ENCODE measurements around the gene MAN1B1.
"Not testable (repeated sequence)": the region's sequence is repeated elsewhere in the genome, so short reads cannot be mapped to it uniquely, and the experiment has no call there.

Gene MAN1B1

DNA sequence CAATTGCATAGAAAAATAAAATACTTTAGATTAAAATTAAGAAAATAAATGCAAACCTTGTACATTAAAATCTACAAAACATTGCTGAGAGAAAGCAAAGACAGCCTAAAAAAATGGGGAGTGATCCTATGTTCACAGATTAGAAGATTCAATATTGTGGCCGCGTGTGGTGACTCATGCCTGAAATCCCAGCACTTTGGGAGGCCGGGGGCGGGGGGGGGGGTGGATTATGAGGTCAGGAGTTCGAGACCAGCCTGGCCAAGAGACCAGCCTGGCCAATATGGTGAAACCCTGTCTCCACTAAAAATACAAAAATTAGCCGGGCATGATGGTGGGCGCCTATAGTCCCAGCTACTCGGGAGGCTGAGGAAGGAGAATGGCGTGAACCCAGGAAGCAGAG is 48.4 kb downstream of the MAN1B1 start:
- not testable (repeated sequence) for H3K9ac ChIP-seq (ENCODE audit: low read depth, low read length)

GRCh38 chr9:137136261-137136880 is 49.6 kb downstream of the MAN1B1 start:
- Histone ChIP-seq H3K4me3 (ENCODE audit: low read length) (no peak overlapping the region), H3K4me2 (ENCODE audit: low read length) (no peak overlapping the region), H3K9me3 (replicated peaks; ENCODE audit: low read length) (no peaks in the 10 kb centered on the region), H3K27me3 (ENCODE audit: control insufficient read depth, insufficient read depth, low read length) (peaks cover 54% of the 10 kb centered on the region), H3K4me1 (ENCODE audit: control insufficient read depth, insufficient read depth, low read length) (peaks cover 5% of the 10 kb centered on the region), H3K36me3 (ENCODE audit: insufficient read depth, low read length) (no peaks in the 10 kb centered on the region), H3K9ac (ENCODE audit: low read depth, low read length) (no peak overlapping the region)

More for the DNA sequence above, 48.4 kb downstream of the MAN1B1 start:
- peaks cover 42% of the 10 kb centered on the region for H3K27me3 ChIP-seq (ENCODE audit: control insufficient read depth, insufficient read depth, low read length)
- not testable (repeated sequence) for H3K36me3 ChIP-seq (ENCODE audit: insufficient read depth, low read length); H3K4me1 ChIP-seq (ENCODE audit: control insufficient read depth, insufficient read depth, low read length); H3K4me2 ChIP-seq (ENCODE audit: low read length); H3K9me3 ChIP-seq (replicated peaks; ENCODE audit: low read length); H3K4me3 ChIP-seq (ENCODE audit: low read length)

DNA sequence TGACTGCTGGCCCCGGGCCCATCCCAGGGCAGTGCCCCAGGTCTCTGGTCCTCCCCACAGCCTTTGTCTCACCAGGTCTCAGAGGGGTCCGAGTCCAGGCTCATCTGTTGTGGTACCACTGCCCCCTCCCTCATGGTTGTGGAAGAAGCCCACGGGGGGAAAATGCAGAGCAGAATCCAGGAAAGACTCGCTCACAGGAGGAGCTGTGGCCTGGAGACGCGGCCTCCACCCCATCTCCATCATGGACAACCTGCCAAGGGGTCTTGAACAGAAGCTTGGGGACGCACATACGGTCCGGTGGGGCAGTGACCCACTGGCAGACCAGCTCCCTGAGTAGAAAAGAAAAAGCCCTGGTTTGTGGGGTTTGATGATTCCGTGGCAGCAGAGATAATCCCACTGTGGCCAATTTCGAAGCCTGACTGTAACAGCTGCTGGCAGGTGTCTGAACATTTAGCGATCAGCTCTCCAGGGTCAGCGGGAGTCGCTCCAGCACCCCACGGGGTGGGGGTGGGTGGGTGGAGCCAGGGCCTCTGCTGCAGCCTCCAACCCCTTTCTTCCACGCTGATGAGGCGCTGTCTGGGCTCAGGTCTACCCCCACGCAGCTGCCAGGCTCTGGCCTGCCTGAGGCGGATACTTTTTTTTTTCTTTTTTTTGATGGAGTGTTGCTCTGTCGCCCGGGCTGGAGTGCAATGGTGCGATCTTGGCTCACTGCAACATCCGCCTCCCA is 50.3 kb downstream of the MAN1B1 start:
- H3K27me3 ChIP-seq (ENCODE audit: control insufficient read depth, insufficient read depth, low read length) = peaks cover 61% of the 10 kb centered on the region
- no peak overlapping the region for H3K4me3 ChIP-seq (ENCODE audit: low read length)
- no peaks in the 10 kb centered on the region for H3K36me3 ChIP-seq (ENCODE audit: insufficient read depth, low read length)
- peaks cover 5% of the 10 kb centered on the region for H3K4me1 ChIP-seq (ENCODE audit: control insufficient read depth, insufficient read depth, low read length)
- no peaks in the 10 kb centered on the region for H3K9me3 ChIP-seq (replicated peaks; ENCODE audit: low read length)
- H3K9ac ChIP-seq (ENCODE audit: low read depth, low read length) = no peak overlapping the region
- no peak overlapping the region for H3K4me2 ChIP-seq (ENCODE audit: low read length)

DNA sequence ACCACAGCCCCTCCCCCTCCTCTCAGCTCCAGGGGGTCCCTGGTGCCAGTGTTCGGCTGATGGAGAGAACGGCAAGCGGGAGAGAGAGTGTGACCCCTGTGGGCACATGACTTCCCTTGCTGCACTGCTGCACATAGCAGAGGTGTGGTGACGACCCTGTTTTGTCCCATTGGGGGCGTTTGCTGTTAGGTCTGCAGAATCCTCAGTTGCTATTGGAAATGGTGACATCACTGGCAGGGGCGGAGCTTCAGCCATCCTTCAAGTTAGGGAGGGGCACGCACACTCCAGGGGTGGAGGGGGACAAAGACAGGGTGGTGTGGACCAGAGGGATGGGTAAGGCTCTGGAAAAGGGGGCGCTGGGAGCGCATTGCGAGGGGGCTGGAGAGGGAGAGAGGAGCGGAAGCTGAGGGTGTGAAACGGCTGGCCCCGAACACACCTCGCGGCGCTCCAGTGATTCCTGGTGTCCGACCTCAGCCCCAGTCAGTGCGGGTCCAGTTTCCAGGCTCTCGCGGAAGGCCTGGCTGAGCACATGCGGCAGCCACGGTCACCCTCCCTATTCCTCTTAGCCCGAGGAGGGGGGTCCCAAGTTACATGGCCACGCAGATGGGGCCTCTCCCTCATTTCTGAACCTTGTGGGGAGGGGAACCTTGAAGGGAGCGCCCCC is 51.4 kb downstream of the MAN1B1 start:
- Histone ChIP-seq H3K27me3 (ENCODE audit: control insufficient read depth, insufficient read depth, low read length) (peaks cover 72% of the 10 kb centered on the region), H3K9ac (ENCODE audit: low read depth, low read length) (no peak overlapping the region), H3K36me3 (ENCODE audit: insufficient read depth, low read length) (no peaks in the 10 kb centered on the region), H3K4me2 (ENCODE audit: low read length) (no peak overlapping the region), H3K9me3 (replicated peaks; ENCODE audit: low read length) (no peaks in the 10 kb centered on the region), H3K4me3 (ENCODE audit: low read length) (no peak overlapping the region), H3K4me1 (ENCODE audit: control insufficient read depth, insufficient read depth, low read length) (peaks cover 5% of the 10 kb centered on the region)

DNA sequence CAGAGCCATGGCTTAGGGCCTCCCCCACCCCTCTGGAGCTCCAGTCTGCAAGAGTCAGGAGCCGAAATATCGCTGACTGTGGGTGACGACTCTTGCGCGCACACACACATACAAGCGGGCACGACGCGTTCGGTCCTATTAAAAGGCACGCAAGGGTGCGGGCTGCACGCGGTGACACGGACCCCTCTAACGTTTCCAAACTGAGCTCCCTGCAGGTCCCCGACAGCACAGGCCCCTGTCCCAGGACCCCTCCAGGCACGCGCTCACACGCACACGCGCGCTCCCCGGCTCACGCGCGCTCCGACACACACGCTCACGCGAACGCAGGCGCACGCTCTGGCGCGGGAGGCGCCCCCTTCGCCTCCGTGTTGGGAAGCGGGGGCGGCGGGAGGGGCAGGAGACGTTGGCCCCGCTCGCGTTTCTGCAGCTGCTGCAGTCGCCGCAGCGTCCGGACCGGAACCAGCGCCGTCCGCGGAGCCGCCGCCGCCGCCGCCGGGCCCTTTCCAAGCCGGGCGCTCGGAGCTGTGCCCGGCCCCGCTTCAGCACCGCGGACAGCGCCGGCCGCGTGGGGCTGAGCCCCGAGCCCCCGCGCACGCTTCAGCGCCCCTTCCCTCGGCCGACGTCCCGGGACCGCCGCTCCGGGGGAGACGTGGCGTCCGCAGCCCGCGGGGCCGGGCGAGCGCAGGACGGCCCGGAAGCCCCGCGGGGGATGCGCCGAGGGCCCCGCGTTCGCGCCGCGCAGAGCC is 52.1 kb downstream of the MAN1B1 start, which contains the start of gene GRIN1:
TSS of gene GRIN1 (plus strand) at position 433 of the 746 bp plus-strand sequence. CDS start 333 bp downstream, outside the sequence.
- H3K4me3 ChIP-seq (ENCODE audit: low read length) = no peak within 1 kb of the TSS
- peaks cover 5% of the 10 kb centered on the region for H3K4me1 ChIP-seq (ENCODE audit: control insufficient read depth, insufficient read depth, low read length)
- peaks cover 75% of the 10 kb centered on the region for H3K27me3 ChIP-seq (ENCODE audit: control insufficient read depth, insufficient read depth, low read length)
- peak within 1 kb of the TSS; percentile 64 for H3K4me2 ChIP-seq (ENCODE audit: low read length)
- H3K36me3 ChIP-seq (ENCODE audit: insufficient read depth, low read length) = no peaks in the 10 kb centered on the region
- no peaks in the 10 kb centered on the region for H3K9me3 ChIP-seq (replicated peaks; ENCODE audit: low read length)
- no peak within 1 kb of the TSS for H3K9ac ChIP-seq (ENCODE audit: low read depth, low read length)

DNA sequence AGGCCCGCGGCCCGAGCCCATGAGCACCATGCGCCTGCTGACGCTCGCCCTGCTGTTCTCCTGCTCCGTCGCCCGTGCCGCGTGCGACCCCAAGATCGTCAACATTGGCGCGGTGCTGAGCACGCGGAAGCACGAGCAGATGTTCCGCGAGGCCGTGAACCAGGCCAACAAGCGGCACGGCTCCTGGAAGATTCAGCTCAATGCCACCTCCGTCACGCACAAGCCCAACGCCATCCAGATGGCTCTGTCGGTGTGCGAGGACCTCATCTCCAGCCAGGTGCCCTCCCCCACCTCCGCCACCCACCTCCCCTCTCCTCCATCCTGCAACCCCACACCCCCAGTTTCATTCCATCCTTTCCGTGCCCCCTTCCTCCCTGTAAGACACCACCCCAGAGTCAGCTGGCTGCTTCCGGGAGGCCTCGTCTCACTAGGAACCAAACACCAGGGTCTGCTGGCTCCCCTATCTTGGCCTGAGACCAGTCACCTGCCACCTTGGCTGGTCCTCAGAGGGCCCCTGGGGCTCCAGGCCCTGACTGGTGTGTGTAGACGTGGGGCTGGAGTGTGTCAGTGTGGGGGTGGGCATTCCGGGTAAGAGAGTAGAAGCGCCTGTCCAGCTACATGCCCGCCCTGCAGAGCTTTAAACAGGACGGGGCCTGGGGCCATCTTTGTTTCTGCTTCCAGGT is 52.8 kb downstream of the MAN1B1 start:
- Histone ChIP-seq H3K4me2 (ENCODE audit: low read length) (peak overlapping the region; percentile 64), H3K27me3 (ENCODE audit: control insufficient read depth, insufficient read depth, low read length) (peaks cover 75% of the 10 kb centered on the region)

GRCh38 chr9:137140151-137141012 is 53.6 kb downstream of the MAN1B1 start:
- H3K4me1 ChIP-seq (ENCODE audit: control insufficient read depth, insufficient read depth, low read length) = peaks cover 5% of the 10 kb centered on the region
- no peak overlapping the region for H3K4me3 ChIP-seq (ENCODE audit: low read length)
- H3K4me2 ChIP-seq (ENCODE audit: low read length) = no peak overlapping the region
- H3K9ac ChIP-seq (ENCODE audit: low read depth, low read length) = no peak overlapping the region
- no peaks in the 10 kb centered on the region for H3K9me3 ChIP-seq (replicated peaks; ENCODE audit: low read length)
- H3K27me3 ChIP-seq (ENCODE audit: control insufficient read depth, insufficient read depth, low read length) = peaks cover 75% of the 10 kb centered on the region
- H3K36me3 ChIP-seq (ENCODE audit: insufficient read depth, low read length) = no peaks in the 10 kb centered on the region

More for the DNA sequence above, 52.8 kb downstream of the MAN1B1 start:
- Histone ChIP-seq H3K9ac (ENCODE audit: low read depth, low read length) (no peak overlapping the region), H3K4me1 (ENCODE audit: control insufficient read depth, insufficient read depth, low read length) (peaks cover 5% of the 10 kb centered on the region), H3K9me3 (replicated peaks; ENCODE audit: low read length) (no peaks in the 10 kb centered on the region), H3K36me3 (ENCODE audit: insufficient read depth, low read length) (no peaks in the 10 kb centered on the region), H3K4me3 (ENCODE audit: low read length) (no peak overlapping the region)

GRCh38 chr9:137141050-137141810 is 54.4 kb downstream of the MAN1B1 start:
- Histone ChIP-seq H3K4me3 (ENCODE audit: low read length) (no peak overlapping the region), H3K36me3 (ENCODE audit: insufficient read depth, low read length) (no peaks in the 10 kb centered on the region), H3K4me2 (ENCODE audit: low read length) (no peak overlapping the region), H3K4me1 (ENCODE audit: control insufficient read depth, insufficient read depth, low read length) (peaks cover 5% of the 10 kb centered on the region), H3K9me3 (replicated peaks; ENCODE audit: low read length) (no peaks in the 10 kb centered on the region), H3K27me3 (ENCODE audit: control insufficient read depth, insufficient read depth, low read length) (peaks cover 68% of the 10 kb centered on the region), H3K9ac (ENCODE audit: low read depth, low read length) (no peak overlapping the region)

- Histone ChIP-seq H3K9me3 (replicated peaks; ENCODE audit: low read length) (no peaks in the 10 kb centered on the region), H3K4me1 (ENCODE audit: control insufficient read depth, insufficient read depth, low read length) (peaks cover 5% of the 10 kb centered on the region), H3K27me3 (ENCODE audit: control insufficient read depth, insufficient read depth, low read length) (peaks cover 58% of the 10 kb centered on the region), H3K4me3 (ENCODE audit: low read length) (no peak overlapping the region), H3K36me3 (ENCODE audit: insufficient read depth, low read length) (no peaks in the 10 kb centered on the region), H3K9ac (ENCODE audit: low read depth, low read length) (no peak overlapping the region), H3K4me2 (ENCODE audit: low read length) (no peak overlapping the region)
Observed at GRCh38 chr9:137141976-137142936, 55.5 kb downstream of the MAN1B1 start.
